ENCODE measurements around the gene SH3RF3.
"Not testable (repeated sequence)": the region's sequence is repeated elsewhere in the genome, so short reads cannot be mapped to it uniquely, and the experiment has no call there.

SH3RF3 gene

GRCh38 chr2:109105113-109105512 is 23.9 kb upstream of the SH3RF3 start:
- no peak overlapping the region for H2AFZ ChIP-seq (ENCODE audit: low read depth)
- H3K79me2 ChIP-seq (ENCODE audit: insufficient read depth, low read depth): no peaks in the 10 kb centered on the region
- no peaks in the 10 kb centered on the region for H4K20me1 ChIP-seq (ENCODE audit: insufficient read depth)
- H3K4me1 ChIP-seq (ENCODE audit: low read depth, poor library complexity, severe bottlenecking): no peaks in the 10 kb centered on the region
- no peak for TF ChIP-seq CTCF (conservative IDR thresholded peaks at IDR 0.05; ENCODE audit: low read depth, low read length)
- no peak overlapping the region for H3K27ac ChIP-seq
- no peak overlapping the region for H3K9ac ChIP-seq
- H3K4me3 ChIP-seq (IDR thresholded peaks at IDR 0.05; ENCODE audit: insufficient read depth, low read depth, low read length): no peak overlapping the region
- H3K27me3 ChIP-seq (ENCODE audit: insufficient read depth, low read depth): no peaks in the 10 kb centered on the region
- no peak overlapping the region for H3K4me2 ChIP-seq
- H3K36me3 ChIP-seq (ENCODE audit: insufficient read depth): no peaks in the 10 kb centered on the region

- H4K20me1 ChIP-seq (ENCODE audit: insufficient read depth): no peaks in the 10 kb centered on the region
- H3K36me3 ChIP-seq (ENCODE audit: insufficient read depth): no peaks in the 10 kb centered on the region
- H3K4me1 ChIP-seq (ENCODE audit: low read depth, poor library complexity, severe bottlenecking): no peaks in the 10 kb centered on the region
- no peak overlapping the region for H3K4me2 ChIP-seq
- H3K79me2 ChIP-seq (ENCODE audit: insufficient read depth, low read depth): no peaks in the 10 kb centered on the region
- no peak overlapping the region for H3K27ac ChIP-seq
- no peaks in the 10 kb centered on the region for H3K27me3 ChIP-seq (ENCODE audit: insufficient read depth, low read depth)
- H3K4me3 ChIP-seq (IDR thresholded peaks at IDR 0.05; ENCODE audit: insufficient read depth, low read depth, low read length): no peak overlapping the region
- H3K9ac ChIP-seq: no peak overlapping the region
- no peak for TF ChIP-seq CTCF (conservative IDR thresholded peaks at IDR 0.05; ENCODE audit: low read depth, low read length)
- H2AFZ ChIP-seq (ENCODE audit: low read depth): no peak overlapping the region
Observed at GRCh38 chr2:109108740-109109139, 20.3 kb upstream of the SH3RF3 start.

GRCh38 chr2:109109342-109109741 is 19.7 kb upstream of the SH3RF3 start:
- no peak overlapping the region for H3K4me2 ChIP-seq
- no peaks in the 10 kb centered on the region for H3K27me3 ChIP-seq (ENCODE audit: insufficient read depth, low read depth)
- H3K79me2 ChIP-seq (ENCODE audit: insufficient read depth, low read depth): no peaks in the 10 kb centered on the region
- H3K9ac ChIP-seq: no peak overlapping the region
- H4K20me1 ChIP-seq (ENCODE audit: insufficient read depth): no peaks in the 10 kb centered on the region
- H3K4me1 ChIP-seq (ENCODE audit: low read depth, poor library complexity, severe bottlenecking): no peaks in the 10 kb centered on the region
- no peaks in the 10 kb centered on the region for H3K36me3 ChIP-seq (ENCODE audit: insufficient read depth)
- no peak overlapping the region for H3K27ac ChIP-seq
- no peak for TF ChIP-seq CTCF (conservative IDR thresholded peaks at IDR 0.05; ENCODE audit: low read depth, low read length)
- H2AFZ ChIP-seq (ENCODE audit: low read depth): no peak overlapping the region
- H3K4me3 ChIP-seq (IDR thresholded peaks at IDR 0.05; ENCODE audit: insufficient read depth, low read depth, low read length): no peak overlapping the region

- Histone ChIP-seq H3K27me3 (ENCODE audit: insufficient read depth, low read depth) (no peaks in the 10 kb centered on the region), H4K20me1 (ENCODE audit: insufficient read depth) (no peaks in the 10 kb centered on the region), H3K79me2 (ENCODE audit: insufficient read depth, low read depth) (no peaks in the 10 kb centered on the region), H2AFZ (ENCODE audit: low read depth) (no peak overlapping the region), H3K27ac (no peak overlapping the region), H3K4me1 (ENCODE audit: low read depth, poor library complexity, severe bottlenecking) (no peaks in the 10 kb centered on the region), H3K9ac (no peak overlapping the region), H3K4me3 (IDR thresholded peaks at IDR 0.05; ENCODE audit: insufficient read depth, low read depth, low read length) (no peak overlapping the region), H3K36me3 (ENCODE audit: insufficient read depth) (no peaks in the 10 kb centered on the region), H3K4me2 (no peak overlapping the region)
- no peak for TF ChIP-seq CTCF (conservative IDR thresholded peaks at IDR 0.05; ENCODE audit: low read depth, low read length)
Observed at GRCh38 chr2:109110170-109110569, 18.8 kb upstream of the SH3RF3 start.

- not testable (repeated sequence) for H2AFZ ChIP-seq (ENCODE audit: low read depth); H3K9ac ChIP-seq; H3K27me3 ChIP-seq (ENCODE audit: insufficient read depth, low read depth); H4K20me1 ChIP-seq (ENCODE audit: insufficient read depth); H3K27ac ChIP-seq; H3K79me2 ChIP-seq (ENCODE audit: insufficient read depth, low read depth); H3K4me2 ChIP-seq; H3K4me3 ChIP-seq (IDR thresholded peaks at IDR 0.05; ENCODE audit: insufficient read depth, low read depth, low read length); H3K36me3 ChIP-seq (ENCODE audit: insufficient read depth); H3K4me1 ChIP-seq (ENCODE audit: low read depth, poor library complexity, severe bottlenecking)
Observed at GRCh38 chr2:109117181-109117580, 11.8 kb upstream of the SH3RF3 start.

Measured in KMS-11 (cell line).